ENCODE measurements around the gene MYH6. TPM values are rescaled to one million over a fixed set of nuclear protein-coding genes. Genes with fewer than 3 reads are reported as not detected.
"Not testable (repeated sequence)": the region's sequence is repeated elsewhere in the genome, so short reads cannot be mapped to it uniquely, and the experiment has no call there.

MYH6 gene
- total RNA-seq, 1 donor from 2014 or later: not detected

- no peak for DNase-seq (ENCODE audit: low read depth)
- TF ChIP-seq CTCF (conservative IDR thresholded peaks at IDR 0.05; ENCODE audit: low read depth, low read length): no peak
- no peak overlapping the region for H3K4me3 ChIP-seq (ENCODE audit: low read depth, low read length)
These were observed 5.6 kb downstream of the MYH6 start for GRCh38 chr14:23402296-23403138.

- no peak for TF ChIP-seq CTCF (conservative IDR thresholded peaks at IDR 0.05; ENCODE audit: low read depth, low read length)
- H3K4me3 ChIP-seq (ENCODE audit: low read depth, low read length): no peak overlapping the region
- no peak for DNase-seq (ENCODE audit: low read depth)
These were observed 6.8 kb downstream of the MYH6 start for GRCh38 chr14:23401291-23401690.

- DNase-seq (ENCODE audit: low read depth); H3K4me3 ChIP-seq (ENCODE audit: low read depth, low read length): not testable (repeated sequence)
These were observed 7.5 kb downstream of the MYH6 start for GRCh38 chr14:23400496-23401149.

GRCh38 chr14:23399591-23399990, 8.5 kb downstream of the MYH6 start:
- no peak for TF ChIP-seq CTCF (conservative IDR thresholded peaks at IDR 0.05; ENCODE audit: low read depth, low read length)
- no peak overlapping the region for H3K4me3 ChIP-seq (ENCODE audit: low read depth, low read length)
- no peak for DNase-seq (ENCODE audit: low read depth)

GRCh38 chr14:23399136-23399535, 8.9 kb downstream of the MYH6 start:
- no peak for DNase-seq (ENCODE audit: low read depth)
- no peak for TF ChIP-seq CTCF (conservative IDR thresholded peaks at IDR 0.05; ENCODE audit: low read depth, low read length)
- H3K4me3 ChIP-seq (ENCODE audit: low read depth, low read length): no peak overlapping the region

GRCh38 chr14:23398348-23398747, 9.7 kb downstream of the MYH6 start:
- no peak overlapping the region for H3K4me3 ChIP-seq (ENCODE audit: low read depth, low read length)
- DNase-seq (ENCODE audit: low read depth): no peak
- no peak for TF ChIP-seq CTCF (conservative IDR thresholded peaks at IDR 0.05; ENCODE audit: low read depth, low read length)

GRCh38 chr14:23396781-23397407, 11.2 kb downstream of the MYH6 start:
- no peak for TF ChIP-seq CTCF (conservative IDR thresholded peaks at IDR 0.05; ENCODE audit: low read depth, low read length)
- DNase-seq (ENCODE audit: low read depth): no peak
- H3K4me3 ChIP-seq (ENCODE audit: low read depth, low read length): no peak overlapping the region
